Stimulated activated naive CD8-positive, alpha-beta T cell treated with anti-CD3 and anti-CD28 coated beads, Interleukin-15, Interleukin-2, amounts not matched to agents 100 ng/mL and 50 ng/mL, for 24 hours (primary cell): ENCODE results near the gene LEFTY1.

Experiments
- H3K27ac Mint-ChIP-seq: one replicate; pipeline ENCODE4 v1.8.0; 2021; ENCODE audit warnings: mild to moderate bottlenecking, mixed read lengths
- H3K27me3 Mint-ChIP-seq: one replicate; pipeline ENCODE4 v1.8.0; 2021; ENCODE audit warnings: mixed read lengths
- H3K36me3 Mint-ChIP-seq: one replicate; pipeline ENCODE4 v1.8.0; 2021; ENCODE audit warnings: low read depth, mixed read lengths
- H3K4me1 Mint-ChIP-seq: one replicate; pipeline ENCODE4 v1.8.0; 2021; ENCODE audit warnings: low read depth, mixed read lengths
- H3K4me3 Mint-ChIP-seq: one replicate; pipeline ENCODE4 v1.8.0; 2021; ENCODE audit warnings: mild to moderate bottlenecking, mixed read lengths
- H3K9me3 Mint-ChIP-seq: one replicate; pipeline ENCODE4 v1.8.0; 2021; ENCODE audit warnings: mixed read lengths

The LEFTY1 gene

GRCh38 chr1:225923381-225923691 is 34.4 kb upstream of the LEFTY1 start:
- Mint-ChIP-seq H3K36me3 (peaks cover 34% of the 10 kb centered on the region), H3K4me1 (peaks cover 51% of the 10 kb centered on the region), H3K9me3 (no peaks in the 10 kb centered on the region), H3K27ac (peak overlapping the region; percentile 97), H3K27me3 (no peaks in the 10 kb centered on the region), H3K4me3 (peak overlapping the region; percentile 95)

DNA sequence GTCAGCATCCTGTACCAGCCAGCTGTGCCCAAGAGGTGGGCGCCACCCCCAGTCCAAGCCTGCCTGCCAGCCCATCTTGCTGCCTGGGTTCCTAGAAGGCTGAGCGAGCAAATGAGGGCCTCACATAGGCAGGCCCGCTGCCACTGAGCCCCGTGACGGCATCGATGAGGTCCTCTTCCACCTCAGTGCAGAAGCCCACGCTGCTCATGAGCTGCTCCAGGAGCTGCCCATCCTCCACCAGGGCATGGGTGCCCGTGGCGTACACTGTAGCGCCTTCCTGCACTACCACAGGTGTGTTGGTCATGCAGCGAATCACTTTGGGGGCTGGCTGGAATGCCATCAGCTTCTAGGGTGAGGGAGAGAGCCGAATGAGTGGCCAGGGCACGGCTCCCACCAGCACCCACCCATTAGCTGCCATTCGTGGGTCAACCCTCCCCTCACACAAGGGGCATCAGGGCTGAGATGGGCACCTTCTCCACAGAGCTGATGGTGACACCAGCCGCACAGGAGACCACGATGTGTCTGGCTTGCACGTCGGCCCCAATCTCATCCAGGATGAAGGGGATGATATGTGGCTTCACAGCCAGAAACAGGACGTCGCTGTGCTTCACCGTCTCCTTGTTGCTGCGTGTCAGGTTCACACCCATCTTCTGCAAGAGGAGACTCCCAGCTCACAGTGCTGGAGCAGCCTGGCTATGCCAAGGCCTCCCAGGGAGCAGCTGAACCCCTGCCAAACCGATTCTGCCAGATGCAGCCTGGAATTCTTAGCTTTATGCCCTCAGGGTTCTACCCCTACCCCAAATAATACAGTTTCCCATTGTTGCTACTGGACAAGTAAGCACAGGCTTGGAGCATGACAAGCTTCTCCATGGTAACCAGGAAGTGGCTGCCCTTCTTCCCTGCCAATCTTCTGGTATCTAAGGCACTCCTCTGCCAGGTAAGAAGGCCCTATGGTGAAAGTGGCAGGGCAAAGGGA is 33.1 kb upstream of the LEFTY1 start:
- Mint-ChIP-seq H3K27ac (no peak overlapping the region), H3K4me3 (peak overlapping the region; percentile 95), H3K36me3 (peaks cover 47% of the 10 kb centered on the region), H3K4me1 (peaks cover 47% of the 10 kb centered on the region), H3K27me3 (no peaks in the 10 kb centered on the region), H3K9me3 (no peaks in the 10 kb centered on the region)

DNA sequence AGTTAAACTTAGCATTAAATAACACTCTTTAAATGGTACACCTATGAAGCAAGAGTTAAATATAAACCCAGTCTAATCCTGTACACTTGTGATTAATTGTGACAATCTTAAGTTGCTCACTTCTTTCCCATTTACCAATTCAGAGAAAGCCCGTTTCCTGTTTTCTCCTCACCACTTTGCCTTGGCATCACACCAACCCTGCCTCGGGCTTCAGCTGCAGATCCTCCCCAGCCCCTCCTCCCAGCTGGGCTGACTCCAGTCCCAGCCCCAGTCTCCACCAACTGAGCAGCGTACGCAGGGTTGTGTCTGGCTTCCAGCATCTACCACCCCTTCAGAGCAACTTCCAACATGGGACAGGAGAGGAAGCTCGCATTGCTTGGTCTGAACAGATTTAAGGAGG is 31.0 kb upstream of the LEFTY1 start:
- Mint-ChIP-seq H3K4me1 (peaks cover 37% of the 10 kb centered on the region), H3K27ac (no peak overlapping the region), H3K36me3 (peaks cover 55% of the 10 kb centered on the region), H3K4me3 (no peak overlapping the region), H3K9me3 (no peaks in the 10 kb centered on the region), H3K27me3 (no peaks in the 10 kb centered on the region)

GRCh38 chr1:225918280-225918679 is 29.3 kb upstream of the LEFTY1 start:
- Mint-ChIP-seq H3K4me1 (peaks cover 34% of the 10 kb centered on the region), H3K9me3 (no peaks in the 10 kb centered on the region), H3K27ac (no peak overlapping the region), H3K27me3 (no peaks in the 10 kb centered on the region), H3K36me3 (peaks cover 52% of the 10 kb centered on the region), H3K4me3 (no peak overlapping the region)

DNA sequence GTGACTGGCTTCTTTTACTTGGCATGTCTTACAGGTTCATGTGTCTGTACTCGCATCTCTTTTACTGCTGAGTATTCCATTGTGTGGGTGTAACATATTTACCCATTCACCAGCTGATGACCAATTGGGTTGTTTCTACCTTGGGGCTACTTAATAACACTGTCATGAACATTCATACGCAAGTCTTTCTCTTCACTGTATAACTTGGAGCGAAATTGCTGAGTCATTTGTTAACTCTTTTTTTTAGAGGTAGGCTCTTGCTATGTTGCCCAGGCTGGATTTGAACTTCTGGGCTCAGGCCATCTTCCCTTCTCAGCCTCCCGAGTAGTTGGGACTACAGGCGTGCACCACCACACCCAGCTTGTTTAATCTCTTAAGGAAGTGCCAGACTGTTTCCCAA is 28.6 kb upstream of the LEFTY1 start:
- Mint-ChIP-seq H3K4me1 (peaks cover 29% of the 10 kb centered on the region), H3K4me3 (no peak overlapping the region), H3K36me3 (peaks cover 47% of the 10 kb centered on the region), H3K27me3 (no peaks in the 10 kb centered on the region), H3K27ac (peak overlapping the region; percentile 27), H3K9me3 (no peaks in the 10 kb centered on the region)

GRCh38 chr1:225917101-225917500 is 28.2 kb upstream of the LEFTY1 start:
- Mint-ChIP-seq H3K4me1 (peaks cover 26% of the 10 kb centered on the region), H3K9me3 (no peaks in the 10 kb centered on the region), H3K36me3 (peaks cover 44% of the 10 kb centered on the region), H3K4me3 (no peak overlapping the region), H3K27me3 (no peaks in the 10 kb centered on the region), H3K27ac (peak overlapping the region; percentile 27)

- Mint-ChIP-seq H3K4me3 (no peak overlapping the region), H3K27ac (no peak overlapping the region), H3K4me1 (peaks cover 19% of the 10 kb centered on the region), H3K27me3 (no peaks in the 10 kb centered on the region), H3K9me3 (no peaks in the 10 kb centered on the region), H3K36me3 (peaks cover 38% of the 10 kb centered on the region)
Observed at GRCh38 chr1:225915538-225915991, 26.6 kb upstream of the LEFTY1 start.

- Mint-ChIP-seq H3K27ac (no peak overlapping the region), H3K4me3 (no peak overlapping the region), H3K36me3 (peaks cover 34% of the 10 kb centered on the region), H3K4me1 (peaks cover 19% of the 10 kb centered on the region), H3K27me3 (no peaks in the 10 kb centered on the region), H3K9me3 (no peaks in the 10 kb centered on the region)
Observed at GRCh38 chr1:225914947-225915346, 26.0 kb upstream of the LEFTY1 start.

GRCh38 chr1:225914391-225914790 is 25.4 kb upstream of the LEFTY1 start:
- H3K36me3 Mint-ChIP-seq = peaks cover 28% of the 10 kb centered on the region
- peaks cover 19% of the 10 kb centered on the region for H3K4me1 Mint-ChIP-seq
- H3K4me3 Mint-ChIP-seq = no peak overlapping the region
- H3K27ac Mint-ChIP-seq = no peak overlapping the region
- H3K27me3 Mint-ChIP-seq = no peaks in the 10 kb centered on the region
- H3K9me3 Mint-ChIP-seq = no peaks in the 10 kb centered on the region

DNA sequence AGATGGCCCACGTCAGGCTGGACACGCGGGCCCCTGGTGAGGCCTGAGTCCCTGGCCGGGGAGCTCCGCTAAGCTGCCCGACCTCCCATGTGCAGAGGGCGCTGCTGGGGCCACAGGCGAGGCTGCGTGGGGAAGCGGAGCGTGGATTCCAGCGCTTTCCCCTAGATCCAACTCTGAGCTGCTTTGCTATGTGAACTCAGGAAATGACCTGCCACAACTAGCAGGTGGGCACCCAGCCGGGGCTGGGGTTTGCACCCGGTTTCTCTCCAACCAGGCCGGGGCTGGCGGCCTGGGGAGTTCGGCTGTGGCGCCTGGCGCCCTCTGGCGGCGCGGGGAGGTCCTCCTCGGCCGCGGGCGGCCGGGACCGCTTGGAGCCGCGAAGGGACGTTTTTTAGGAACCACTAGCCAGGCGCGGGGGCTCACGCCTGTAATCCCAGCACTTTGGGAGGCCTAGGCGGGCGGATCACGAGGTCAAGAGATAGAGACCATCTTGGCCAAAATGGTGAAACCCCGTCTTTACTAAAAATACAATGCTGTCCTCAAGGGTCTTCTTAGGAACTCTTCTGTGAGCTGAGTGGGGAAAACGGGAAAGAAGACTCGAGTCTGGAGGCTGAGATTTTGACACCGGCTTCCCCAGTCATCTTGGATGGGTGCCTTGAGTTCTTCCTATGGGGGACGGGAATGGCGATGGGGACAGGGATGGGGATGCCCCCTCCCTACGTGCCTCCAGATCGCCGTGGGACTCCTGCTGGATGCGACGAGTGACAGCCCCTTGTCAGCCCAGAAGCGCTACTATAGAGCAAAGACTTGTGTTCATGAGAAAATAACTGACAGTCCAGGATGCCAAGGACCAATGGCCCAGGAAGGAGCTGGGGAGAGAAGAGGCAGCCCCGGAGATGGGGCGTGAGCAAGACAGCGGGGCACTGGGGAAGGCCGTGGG is 22.5 kb upstream of the LEFTY1 start:
- H3K9me3 Mint-ChIP-seq = no peaks in the 10 kb centered on the region
- peaks cover 8% of the 10 kb centered on the region for H3K36me3 Mint-ChIP-seq
- no peak overlapping the region for H3K27ac Mint-ChIP-seq
- H3K4me1 Mint-ChIP-seq = peaks cover 18% of the 10 kb centered on the region
- H3K4me3 Mint-ChIP-seq = no peak overlapping the region
- H3K27me3 Mint-ChIP-seq = no peaks in the 10 kb centered on the region

- Mint-ChIP-seq H3K4me3 (no peak overlapping the region), H3K27me3 (no peaks in the 10 kb centered on the region)
Observed at GRCh38 chr1:225909477-225909876, 20.5 kb upstream of the LEFTY1 start.

DNA sequence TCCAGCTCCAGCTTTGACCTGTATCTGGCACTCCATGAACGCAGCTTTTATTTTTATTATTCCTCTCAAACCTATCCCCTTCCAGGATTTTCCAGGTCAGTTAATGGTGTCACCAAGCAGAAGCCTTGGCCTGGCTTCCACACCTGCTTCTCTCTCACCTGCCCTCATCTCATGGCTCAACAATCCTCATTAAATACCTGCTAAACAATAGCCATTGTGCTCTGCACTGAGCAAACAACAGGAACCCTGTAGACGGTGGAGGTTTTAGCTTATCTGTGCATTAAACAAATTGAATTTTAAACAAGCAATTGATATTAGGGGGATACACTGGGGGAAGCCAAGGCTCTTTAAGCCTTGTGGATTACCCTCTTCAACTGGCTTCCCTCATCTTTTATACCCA is 19.8 kb upstream of the LEFTY1 start:
- no peaks in the 10 kb centered on the region for H3K36me3 Mint-ChIP-seq
- no peak overlapping the region for H3K4me3 Mint-ChIP-seq
- no peaks in the 10 kb centered on the region for H3K27me3 Mint-ChIP-seq

More at GRCh38 chr1:225909477-225909876, 20.5 kb upstream of the LEFTY1 start:
- H3K27ac Mint-ChIP-seq = no peak overlapping the region
- no peaks in the 10 kb centered on the region for H3K36me3 Mint-ChIP-seq
- no peaks in the 10 kb centered on the region for H3K9me3 Mint-ChIP-seq
- H3K4me1 Mint-ChIP-seq = peaks cover 28% of the 10 kb centered on the region

DNA sequence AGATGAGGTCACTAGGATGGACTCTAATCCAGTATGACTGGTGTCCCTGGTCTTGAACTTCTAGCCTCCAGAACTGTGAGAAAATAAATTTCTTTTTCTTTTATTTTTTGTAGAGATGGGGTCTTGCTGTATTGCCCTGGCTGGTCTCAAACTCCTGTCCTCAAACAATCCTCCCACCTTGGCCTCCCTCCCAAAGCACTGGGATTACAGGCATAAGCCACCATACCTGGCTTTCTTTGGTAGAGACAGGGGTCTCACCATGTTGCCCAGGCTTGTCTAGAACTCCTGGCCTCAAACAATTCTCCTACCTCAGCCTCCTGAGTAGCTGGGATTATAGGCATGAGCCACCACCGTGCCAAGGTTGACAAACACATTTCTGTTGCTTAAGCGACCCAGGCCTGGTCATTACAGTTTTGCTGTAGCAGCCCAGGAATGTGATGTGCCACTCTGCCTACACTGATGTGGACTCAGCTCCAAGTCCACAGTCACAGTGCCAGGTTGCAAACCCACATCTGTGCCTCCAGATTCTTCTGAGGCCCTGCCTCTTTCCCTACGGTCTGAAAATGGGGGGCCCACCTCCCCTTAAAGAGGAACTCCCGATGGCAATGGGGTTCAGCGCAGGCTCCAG is 19.2 kb upstream of the LEFTY1 start:
- Mint-ChIP-seq H3K4me3 (no peak overlapping the region), H3K4me1 (peaks cover 28% of the 10 kb centered on the region), H3K9me3 (no peaks in the 10 kb centered on the region), H3K27me3 (no peaks in the 10 kb centered on the region), H3K27ac (no peak overlapping the region), H3K36me3 (no peaks in the 10 kb centered on the region)

More for the DNA sequence above, 19.8 kb upstream of the LEFTY1 start:
- Mint-ChIP-seq H3K4me1 (peaks cover 28% of the 10 kb centered on the region), H3K27ac (no peak overlapping the region), H3K9me3 (no peaks in the 10 kb centered on the region)

DNA sequence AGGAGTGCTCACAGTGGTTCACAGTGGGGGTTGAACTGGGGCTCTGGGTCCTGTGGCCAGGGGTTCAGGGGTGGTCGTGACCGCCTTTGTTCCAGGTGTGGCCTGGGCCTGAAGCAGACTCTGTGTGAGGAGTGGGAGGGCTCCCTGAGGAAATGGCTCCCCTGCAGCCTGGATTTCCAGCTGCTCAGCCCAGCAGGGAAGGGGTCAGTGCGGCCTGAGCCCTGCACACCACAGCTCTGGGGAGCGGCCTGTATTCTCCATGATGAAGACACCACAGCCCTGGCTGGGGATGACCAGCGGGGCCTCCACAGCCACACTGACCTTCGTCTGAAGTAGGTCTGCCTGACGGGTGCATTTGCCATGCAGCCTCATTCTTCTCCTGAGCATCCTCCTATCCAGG is 18.4 kb upstream of the LEFTY1 start:
- Mint-ChIP-seq H3K4me3 (no peak overlapping the region), H3K27ac (no peak overlapping the region), H3K36me3 (no peaks in the 10 kb centered on the region), H3K9me3 (no peaks in the 10 kb centered on the region), H3K27me3 (no peaks in the 10 kb centered on the region), H3K4me1 (peaks cover 28% of the 10 kb centered on the region)
